Ishikawa (cell line): ENCODE results near the gene GNAT2.

Source experiments
- EP300 ChIP-seq: IDR thresholded peaks from 2 replicates; pipeline ENCODE4 v1.6.1; 2012; ENCODE audit warnings: borderline replicate concordance
- FOXM1 ChIP-seq: IDR thresholded peaks from 2 replicates; pipeline ENCODE4 v1.6.1; 2012; ENCODE audit warnings: low read depth, borderline replicate concordance
- RAD21 ChIP-seq: IDR thresholded peaks from 2 replicates; pipeline ENCODE4 v1.6.1; 2012; ENCODE audit warnings: low read depth
- TAF1 ChIP-seq: IDR thresholded peaks from 2 replicates; pipeline ENCODE4 v1.6.1; 2012; ENCODE audit warnings: low read depth, mild to moderate bottlenecking

- no peak for TF ChIP-seq FOXM1
- no peak for TF ChIP-seq EP300
- TF ChIP-seq RAD21, result no peak
- no peak for TF ChIP-seq TAF1
Observed at GRCh38 chr1:109598156-109598555, 21.3 kb downstream of the GNAT2 start.
